Lung (tissue), 12 donors: Measurements from ENCODE around the gene CPT2. TPM values are rescaled to one million over a fixed set of nuclear protein-coding genes. Genes with fewer than 3 reads are reported as not detected.

Experiments
- ATAC-seq: fragments of 200-7000 bp; cut with Tn5 transposase; one replicate; pipeline ENCODE4 v1.9.1; 2020; ENCODE audit warnings: moderate number of reproducible peaks; ENCODE audit not compliant: insufficient read depth, low FRiP score
- DNase-seq, 3 donors: peaks; one replicate each; pipeline ENCODE4 v3.0.0-alpha.2; 2013 to 2017
- H3K27ac ChIP-seq, 2 donors: one replicate each; pipeline ENCODE4 v1.5.1; 2013; ENCODE audit warnings: mild to moderate bottlenecking in 2 of 2, moderate library complexity in 2 of 2, control low read depth in 1 of 2, inconsistent platforms in 1 of 2, low read depth in 1 of 2, low read length in 1 of 2
- H3K27me3 ChIP-seq, 3 donors: one replicate each; pipeline ENCODE4 v1.5.1; 2013; ENCODE audit warnings: low read length in 2 of 3; ENCODE audit not compliant: control insufficient read depth in 3 of 3, insufficient read depth in 3 of 3
- H3K36me3 ChIP-seq, 4 donors: one replicate each; pipeline ENCODE4 v1.5.1; 2013; ENCODE audit warnings: low read length in 4 of 4, mild to moderate bottlenecking in 1 of 4, moderate library complexity in 1 of 4; ENCODE audit not compliant: control insufficient read depth in 4 of 4, insufficient read depth in 4 of 4
- H3K4me1 ChIP-seq, 5 donors: one replicate each; pipeline ENCODE4 v1.5.1; 2013; ENCODE audit warnings: low read length in 5 of 5, mild to moderate bottlenecking in 2 of 5, moderate library complexity in 1 of 5; ENCODE audit not compliant: control insufficient read depth in 5 of 5, insufficient read depth in 5 of 5
- H3K4me3 ChIP-seq: one replicate; pipeline ENCODE4 v1.5.1; 2013; ENCODE audit warnings: mild to moderate bottlenecking, control low read depth, moderate library complexity
- H3K9ac ChIP-seq, 2 donors: one replicate each; pipeline ENCODE4 v1.5.1; 2013; ENCODE audit warnings: low read length in 2 of 2, control low read depth in 1 of 2; ENCODE audit not compliant: insufficient read depth in 1 of 2
- H3K9me3 ChIP-seq, 4 donors: one replicate each; pipeline ENCODE4 v1.5.1; 2013; ENCODE audit warnings: low read length in 3 of 4, mild to moderate bottlenecking in 1 of 4, moderate library complexity in 1 of 4; ENCODE audit not compliant: control insufficient read depth in 4 of 4, insufficient read depth in 3 of 4
- CTCF ChIP-seq: IDR thresholded peaks from 2 replicates; pipeline ENCODE4 v1.5.1; 2012; ENCODE audit warnings: mild to moderate bottlenecking; ENCODE audit errors: control extremely low read depth, extremely low read depth
- WGBS, 2 donors: extraction: QIAGEN DNeasy Blood & Tissue Kit; methylation state at CpG; one replicate each; pipeline ENCODE4 v1.1.7; 2013; 5-methylcytosine and 5-hydroxymethylcytosine counted together
- polyA plus RNA-seq, 2 donors: library from polyadenylated mRNA; stranded (reverse); fragments of 200-250 nt; gene quantifications; one replicate each; pipeline ENCODE4 v1.2.1, GENCODE V29; 2013
- total RNA-seq, 2 donors: library from RNA; depleted of rRNA in 1 of 2; stranded (reverse); fragments of >200 nt in 1 of 2; gene quantifications; one replicate each; pipeline ENCODE4 v1.2.1, GENCODE V29; 2014 to 2021
- donor health status: control.
- donor health status: control.
- donor health status: Bipolar disorder and iron deficiency.
- donor health status: healthy.
- donor health status: DM: yes; HTN: yes; CAD: no.

Gene CPT2
- total and polyA plus RNA-seq, 4 donors, result 11.5 to 26.4 (median 18.7) TPM

- no peak overlapping the region for H3K4me3 ChIP-seq
- no peak overlapping the region for H3K9ac ChIP-seq
- no peaks in the 10 kb centered on the region for H3K36me3 ChIP-seq
- no peak overlapping the region for H3K27ac ChIP-seq
- ATAC-seq, result no peak
- H3K4me1 ChIP-seq, result no peaks in the 10 kb centered on the region
- DNase-seq, result no peak
- TF ChIP-seq CTCF, result no peak
- no peaks in the 10 kb centered on the region for H3K27me3 ChIP-seq
- 61 to 77% methylated on average over 3 of the region's 3 CpGs for WGBS, 2 donors
- H3K9me3 ChIP-seq, result no peaks in the 10 kb centered on the region
Observed at GRCh38 chr1:53153752-53154151, 42.9 kb upstream of the CPT2 start.

- Histone ChIP-seq H3K9ac (no peak overlapping the region), H3K27ac (no peak overlapping the region), H3K27me3 (no peaks in the 10 kb centered on the region), H3K4me3 (no peak overlapping the region), H3K9me3 (no peaks in the 10 kb centered on the region), H3K4me1 (no peaks in the 10 kb centered on the region), H3K36me3 (no peaks in the 10 kb centered on the region)
- TF ChIP-seq CTCF, result no peak
- WGBS, 2 donors, result 86 to 87% methylated on average over 8 of the region's 8 CpGs
- no peak for ATAC-seq
- DNase-seq, result no peak
Observed at GRCh38 chr1:53154859-53155438, 41.7 kb upstream of the CPT2 start.

DNA sequence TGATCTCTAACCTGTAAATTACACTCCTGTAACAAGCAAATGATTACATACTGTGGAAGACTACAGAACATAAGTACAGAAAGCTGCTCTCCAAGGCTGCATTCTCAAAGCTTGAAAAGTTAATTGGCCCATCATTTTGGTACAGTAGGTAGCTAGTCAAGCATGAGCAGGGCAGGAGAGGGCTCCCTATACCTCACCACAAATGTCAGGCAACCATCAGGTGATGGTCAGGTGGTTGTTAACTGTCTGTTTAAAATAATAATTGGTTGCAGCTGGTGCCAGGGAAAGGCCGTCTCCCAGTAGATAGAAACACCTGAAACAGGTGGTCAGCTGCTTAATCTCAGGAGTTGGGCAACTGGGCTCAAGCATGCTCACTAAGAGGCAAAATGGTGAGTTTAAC, 41.1 kb upstream of the CPT2 start:
- Histone ChIP-seq H3K4me1 (no peaks in the 10 kb centered on the region), H3K4me3 (no peak overlapping the region), H3K9ac (no peak overlapping the region), H3K27me3 (no peaks in the 10 kb centered on the region), H3K27ac (no peak overlapping the region), H3K9me3 (no peaks in the 10 kb centered on the region), H3K36me3 (no peaks in the 10 kb centered on the region)
- DNase-seq, result no peak
- ATAC-seq, result no peak
- TF ChIP-seq CTCF, result no peak
- WGBS, 2 donors, result 86 to 87% methylated on average over 1 of the region's 1 CpG

DNA sequence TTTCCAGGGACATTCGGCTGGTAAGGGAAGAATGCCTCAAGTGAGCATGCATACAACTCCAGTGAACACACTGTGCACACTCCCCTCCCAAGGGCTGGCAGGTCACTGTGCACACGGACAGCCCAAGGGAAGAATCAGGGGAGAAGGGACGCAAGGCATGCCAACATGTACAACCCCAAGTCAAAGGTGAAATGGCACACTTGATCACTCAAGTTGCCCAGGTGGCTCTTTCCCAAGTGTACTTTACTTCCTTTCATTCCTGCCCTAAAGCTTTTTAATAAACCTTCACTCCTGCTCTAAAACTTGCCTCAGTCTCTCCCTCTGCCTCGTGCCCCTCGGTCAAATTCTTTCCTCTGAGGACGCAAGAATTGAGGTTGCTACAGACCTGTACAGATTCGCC, 40.7 kb upstream of the CPT2 start:
- H3K9me3 ChIP-seq, result no peaks in the 10 kb centered on the region
- no peak overlapping the region for H3K27ac ChIP-seq
- ATAC-seq (no peak), DNase-seq (no peak)
- no peaks in the 10 kb centered on the region for H3K4me1 ChIP-seq
- H3K9ac ChIP-seq, result no peak overlapping the region
- WGBS, 2 donors, result 88 to 96% methylated on average over 7 of the region's 7 CpGs
- H3K4me3 ChIP-seq, result no peak overlapping the region
- H3K27me3 ChIP-seq, result no peaks in the 10 kb centered on the region
- H3K36me3 ChIP-seq, result no peaks in the 10 kb centered on the region
- no peak for TF ChIP-seq CTCF
